B cell (primary cell): ENCODE measurements around the gene CLCN1.

Source experiments
- EZH2 ChIP-seq: IDR thresholded peaks from 2 replicates; pipeline ENCODE4 v1.6.1; 2012; ENCODE audit warnings: borderline replicate concordance, low read depth, mild to moderate bottlenecking, moderate library complexity, low read length; ENCODE audit not compliant: insufficient read depth, poor library complexity, severe bottlenecking
- TF ChIP-seq, protein P1 (sequence below): fragments of 200-600 bp; IDR thresholded peaks from one replicate; pipeline ENCODE4 v1.8.0; 2022; ENCODE audit warnings: antibody characterized with exemption, mild to moderate bottlenecking

DNA sequence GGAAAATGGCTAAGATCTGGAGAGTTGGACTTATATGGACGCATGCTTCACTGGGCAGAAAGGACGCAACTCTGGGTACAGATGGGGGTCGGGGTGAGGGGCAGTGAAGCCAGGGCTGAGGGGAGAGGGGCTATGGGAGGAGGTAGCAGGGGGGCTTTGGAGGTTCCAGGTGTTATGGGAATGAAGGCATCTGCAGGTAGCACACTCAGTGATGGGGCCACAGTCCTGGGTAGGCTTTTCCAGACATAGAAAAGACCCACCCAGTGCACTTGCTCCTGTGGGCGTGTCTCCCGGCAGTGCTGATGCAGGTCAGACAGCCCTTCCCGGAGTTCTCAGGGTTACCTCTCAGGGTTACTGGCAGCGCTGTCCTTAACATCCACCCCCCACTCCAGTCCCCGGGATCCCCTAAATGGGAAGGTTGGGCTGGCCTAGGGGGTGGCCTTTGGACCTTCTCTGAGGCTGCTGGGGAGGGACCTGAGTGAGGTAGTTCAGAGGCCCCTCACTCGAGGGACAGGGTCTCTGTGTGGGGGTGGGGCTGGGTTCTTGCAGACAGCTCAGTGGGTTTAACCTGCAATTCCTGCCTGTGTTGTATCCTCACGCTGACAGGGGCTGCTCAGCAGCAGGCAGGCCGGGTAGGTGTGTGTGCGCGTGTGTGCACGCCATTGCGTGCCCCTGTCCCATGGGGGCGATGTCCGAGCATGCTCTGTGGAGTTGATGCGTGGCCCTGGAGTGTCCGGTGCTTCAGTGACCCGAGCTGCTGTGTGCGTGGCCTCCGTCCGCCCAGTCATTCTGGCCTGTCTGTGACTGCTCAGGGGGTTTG is 71.5 kb downstream of the CLCN1 start:
- TF ChIP-seq, protein P1, sequence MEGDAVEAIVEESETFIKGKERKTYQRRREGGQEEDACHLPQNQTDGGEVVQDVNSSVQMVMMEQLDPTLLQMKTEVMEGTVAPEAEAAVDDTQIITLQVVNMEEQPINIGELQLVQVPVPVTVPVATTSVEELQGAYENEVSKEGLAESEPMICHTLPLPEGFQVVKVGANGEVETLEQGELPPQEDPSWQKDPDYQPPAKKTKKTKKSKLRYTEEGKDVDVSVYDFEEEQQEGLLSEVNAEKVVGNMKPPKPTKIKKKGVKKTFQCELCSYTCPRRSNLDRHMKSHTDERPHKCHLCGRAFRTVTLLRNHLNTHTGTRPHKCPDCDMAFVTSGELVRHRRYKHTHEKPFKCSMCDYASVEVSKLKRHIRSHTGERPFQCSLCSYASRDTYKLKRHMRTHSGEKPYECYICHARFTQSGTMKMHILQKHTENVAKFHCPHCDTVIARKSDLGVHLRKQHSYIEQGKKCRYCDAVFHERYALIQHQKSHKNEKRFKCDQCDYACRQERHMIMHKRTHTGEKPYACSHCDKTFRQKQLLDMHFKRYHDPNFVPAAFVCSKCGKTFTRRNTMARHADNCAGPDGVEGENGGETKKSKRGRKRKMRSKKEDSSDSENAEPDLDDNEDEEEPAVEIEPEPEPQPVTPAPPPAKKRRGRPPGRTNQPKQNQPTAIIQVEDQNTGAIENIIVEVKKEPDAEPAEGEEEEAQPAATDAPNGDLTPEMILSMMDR, result no peak
- TF ChIP-seq EZH2, result no peak
